HEK293 (cell line): ENCODE results near the gene PABPN1.

Source experiments
- CTCF ChIP-seq: fragments of 450-650 bp; formaldehyde crosslinking; IDR thresholded peaks from 2 replicates; pipeline ENCODE4 v1.5.1; 2016; ENCODE audit warnings: missing biosample characterization, missing genetic modification characterization
- GLIS2 ChIP-seq: fragments of 450-650 bp; formaldehyde crosslinking; IDR thresholded peaks from 2 replicates; pipeline ENCODE4 v1.5.1; 2016; ENCODE audit warnings: missing biosample characterization, missing genetic modification characterization
- KLF8 ChIP-seq: fragments of 450-650 bp; formaldehyde crosslinking; IDR thresholded peaks from 2 replicates; pipeline ENCODE4 v1.5.1; 2016; ENCODE audit warnings: missing biosample characterization, missing genetic modification characterization
- KLF9 ChIP-seq: fragments of 450-650 bp; formaldehyde crosslinking; IDR thresholded peaks from 2 replicates; pipeline ENCODE4 v1.5.1; 2016; ENCODE audit warnings: missing biosample characterization, missing genetic modification characterization, low read depth
- ZFP41 ChIP-seq: fragments of 450-650 bp; formaldehyde crosslinking; IDR thresholded peaks from 2 replicates; pipeline ENCODE4 v1.5.1; 2016; ENCODE audit warnings: missing biosample characterization, missing genetic modification characterization, borderline replicate concordance
- ZNF121 ChIP-seq: fragments of 450-650 bp; formaldehyde crosslinking; IDR thresholded peaks from 2 replicates; pipeline ENCODE4 v1.5.1; 2016; ENCODE audit warnings: missing biosample characterization, missing genetic modification characterization
- ZNF394 ChIP-seq: fragments of 450-650 bp; formaldehyde crosslinking; IDR thresholded peaks from 2 replicates; pipeline ENCODE4 v1.5.1; 2016; ENCODE audit warnings: missing biosample characterization, missing genetic modification characterization, mild to moderate bottlenecking, moderate library complexity, borderline replicate concordance
- ZNF501 ChIP-seq: fragments of 450-650 bp; formaldehyde crosslinking; IDR thresholded peaks from 2 replicates; pipeline ENCODE4 v1.5.1; 2016; ENCODE audit warnings: missing biosample characterization, missing genetic modification characterization
- ZNF558 ChIP-seq: fragments of 450-650 bp; formaldehyde crosslinking; IDR thresholded peaks from 2 replicates; pipeline ENCODE4 v1.5.1; 2016; ENCODE audit warnings: missing biosample characterization, missing genetic modification characterization
- TF ChIP-seq, protein P1 (sequence below): fragments of 450-650 bp; formaldehyde crosslinking; IDR thresholded peaks from 2 replicates; pipeline ENCODE4 v1.5.1; 2016; ENCODE audit warnings: missing biosample characterization, missing genetic modification characterization

DNA sequence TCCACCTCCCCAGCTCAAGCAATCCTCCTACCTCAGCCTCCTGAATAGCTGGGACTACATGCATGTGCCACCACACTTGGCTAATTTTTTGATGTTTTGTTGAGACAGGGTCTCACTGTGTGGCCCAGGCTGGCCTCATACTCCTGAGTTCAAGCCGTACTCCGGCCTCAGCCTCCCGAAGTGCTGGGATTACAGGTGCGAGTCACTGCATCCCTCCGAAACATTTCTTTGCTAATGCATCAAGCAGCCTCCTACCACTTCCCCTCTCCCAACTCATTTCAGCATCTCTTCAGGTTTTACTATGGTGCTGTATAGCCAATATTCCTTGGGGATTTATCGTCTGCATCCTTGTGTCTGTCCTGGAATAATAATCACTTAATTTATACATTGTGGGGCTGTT lies 33.7 kb downstream of the PABPN1 start:
- TF ChIP-seq ZNF394: no peak
- no peak for TF ChIP-seq ZNF558
- TF ChIP-seq ZNF501 (tag by site-specific recombination): no peak
- TF ChIP-seq ZFP41 (tag by site-specific recombination): no peak
- no peak for TF ChIP-seq GLIS2 (tag by site-specific recombination)
- TF ChIP-seq, protein P1, sequence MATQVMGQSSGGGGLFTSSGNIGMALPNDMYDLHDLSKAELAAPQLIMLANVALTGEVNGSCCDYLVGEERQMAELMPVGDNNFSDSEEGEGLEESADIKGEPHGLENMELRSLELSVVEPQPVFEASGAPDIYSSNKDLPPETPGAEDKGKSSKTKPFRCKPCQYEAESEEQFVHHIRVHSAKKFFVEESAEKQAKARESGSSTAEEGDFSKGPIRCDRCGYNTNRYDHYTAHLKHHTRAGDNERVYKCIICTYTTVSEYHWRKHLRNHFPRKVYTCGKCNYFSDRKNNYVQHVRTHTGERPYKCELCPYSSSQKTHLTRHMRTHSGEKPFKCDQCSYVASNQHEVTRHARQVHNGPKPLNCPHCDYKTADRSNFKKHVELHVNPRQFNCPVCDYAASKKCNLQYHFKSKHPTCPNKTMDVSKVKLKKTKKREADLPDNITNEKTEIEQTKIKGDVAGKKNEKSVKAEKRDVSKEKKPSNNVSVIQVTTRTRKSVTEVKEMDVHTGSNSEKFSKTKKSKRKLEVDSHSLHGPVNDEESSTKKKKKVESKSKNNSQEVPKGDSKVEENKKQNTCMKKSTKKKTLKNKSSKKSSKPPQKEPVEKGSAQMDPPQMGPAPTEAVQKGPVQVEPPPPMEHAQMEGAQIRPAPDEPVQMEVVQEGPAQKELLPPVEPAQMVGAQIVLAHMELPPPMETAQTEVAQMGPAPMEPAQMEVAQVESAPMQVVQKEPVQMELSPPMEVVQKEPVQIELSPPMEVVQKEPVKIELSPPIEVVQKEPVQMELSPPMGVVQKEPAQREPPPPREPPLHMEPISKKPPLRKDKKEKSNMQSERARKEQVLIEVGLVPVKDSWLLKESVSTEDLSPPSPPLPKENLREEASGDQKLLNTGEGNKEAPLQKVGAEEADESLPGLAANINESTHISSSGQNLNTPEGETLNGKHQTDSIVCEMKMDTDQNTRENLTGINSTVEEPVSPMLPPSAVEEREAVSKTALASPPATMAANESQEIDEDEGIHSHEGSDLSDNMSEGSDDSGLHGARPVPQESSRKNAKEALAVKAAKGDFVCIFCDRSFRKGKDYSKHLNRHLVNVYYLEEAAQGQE (tag by site-specific recombination): no peak
- TF ChIP-seq CTCF (tag by site-specific recombination): no peak
- no peak for TF ChIP-seq ZNF121
- no peak for TF ChIP-seq KLF9
- TF ChIP-seq KLF8 (tag by site-specific recombination): no peak
